CD1c-positive myeloid dendritic cell (primary cell): ENCODE results near the gene SNAP25.

Experiments
- DNase-seq: peaks from one replicate; pipeline ENCODE4 v3.0.0-alpha.2; 2016; ENCODE audit errors: extremely low spot score

SNAP25 gene

GRCh38 chr20:10332656-10333415 is 114.2 kb downstream of the SNAP25 start:
- DNase-seq = no peak

- no peak for DNase-seq
These were observed 118.5 kb downstream of the SNAP25 start for GRCh38 chr20:10336959-10337729.

GRCh38 chr20:10338426-10339180 is 120.0 kb downstream of the SNAP25 start:
- no peak for DNase-seq

- no peak for DNase-seq
These were observed 121.0 kb downstream of the SNAP25 start for GRCh38 chr20:10339609-10340008.

DNA sequence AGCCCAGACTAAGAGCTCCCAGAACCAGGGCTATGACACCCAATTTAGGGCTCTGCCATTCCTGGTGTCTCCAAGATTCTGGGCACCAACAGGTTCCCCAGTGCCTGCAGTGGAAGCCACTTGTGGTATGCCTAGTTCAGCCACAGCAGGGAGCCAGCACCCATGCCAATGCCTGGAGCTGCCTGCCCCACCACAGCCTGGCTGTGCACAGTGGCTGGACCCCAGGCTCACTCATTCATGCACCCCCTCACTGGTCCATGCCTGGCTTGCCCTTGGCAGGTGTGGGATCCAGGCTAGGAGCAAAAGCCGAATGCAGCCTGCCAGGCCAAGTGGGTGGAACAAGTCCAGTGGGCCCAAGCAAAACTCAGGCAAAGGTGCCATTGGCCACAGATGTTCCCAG is 123.5 kb downstream of the SNAP25 start:
- no peak for DNase-seq

DNA sequence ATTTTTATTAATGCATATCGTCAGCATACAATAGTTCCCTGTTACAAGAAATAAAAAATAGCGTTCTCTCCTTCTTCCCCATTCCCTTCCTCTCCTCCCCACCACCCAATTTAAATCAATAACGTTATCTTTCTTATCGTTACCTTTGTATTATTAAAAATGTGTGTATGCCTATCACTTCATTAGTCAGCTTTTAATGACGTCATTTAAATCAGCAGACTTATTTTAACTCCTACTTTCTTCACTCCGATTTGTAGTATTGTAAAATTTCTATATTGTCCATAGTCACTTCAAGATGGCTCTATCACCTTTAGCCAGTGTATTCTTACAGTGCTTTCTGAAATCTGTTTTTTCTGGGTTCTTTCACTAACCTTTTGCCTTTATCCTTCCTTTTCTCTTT is 126.3 kb downstream of the SNAP25 start:
- DNase-seq = no peak

- no peak for DNase-seq
These were observed 128.7 kb downstream of the SNAP25 start for GRCh38 chr20:10347086-10347880.

GRCh38 chr20:10349118-10349517 is 130.5 kb downstream of the SNAP25 start:
- DNase-seq = no peak

GRCh38 chr20:10350188-10350842 is 131.7 kb downstream of the SNAP25 start:
- DNase-seq = no peak

- DNase-seq = no peak
These were observed 134.5 kb downstream of the SNAP25 start for GRCh38 chr20:10352934-10353824.

GRCh38 chr20:10356628-10357027 is 138.0 kb downstream of the SNAP25 start:
- no peak for DNase-seq
